Measurements from ENCODE around the gene CACNB3.
A peak's percentile ranks its signal among the peaks of the same experiment; 100 is the strongest.

Gene CACNB3

DNA sequence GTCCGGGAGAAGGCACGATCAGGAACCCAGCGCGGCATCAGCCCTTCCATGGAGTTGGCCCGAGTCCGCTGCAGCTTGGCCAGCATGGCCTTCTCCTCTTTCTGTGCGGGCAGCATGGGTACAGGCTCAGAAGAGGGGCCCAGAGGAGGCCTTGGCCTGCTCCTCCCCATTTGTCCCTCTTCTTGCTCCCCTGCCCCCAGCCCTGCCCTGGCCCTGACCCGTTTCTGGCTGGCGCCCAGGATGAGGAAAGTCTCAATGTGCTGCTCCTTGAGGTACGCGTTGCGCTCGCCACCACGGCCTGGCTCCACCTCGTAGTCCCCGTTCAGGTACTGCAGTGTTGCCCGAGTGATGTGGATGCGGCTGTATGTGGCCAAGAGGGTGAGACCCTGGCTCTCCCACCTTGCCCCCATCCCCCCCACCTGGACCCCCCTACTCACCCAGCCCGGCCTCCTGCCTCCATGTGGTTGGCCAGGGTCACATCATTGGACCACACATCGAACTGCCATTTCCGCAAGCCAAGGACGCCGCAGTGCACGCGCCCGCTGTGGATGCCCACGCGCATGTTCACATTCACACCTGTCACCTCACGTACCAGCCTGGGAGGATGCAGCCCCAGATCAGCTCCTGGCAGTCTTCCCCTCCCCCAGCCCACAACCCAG is 42.2 kb upstream of the CACNB3 start:
- H3K4me3 ChIP-seq (ENCODE audit: low read length) = no peak overlapping the region
- no peak for DNase-seq (ENCODE audit: low read depth)
- TF ChIP-seq, protein P1, sequence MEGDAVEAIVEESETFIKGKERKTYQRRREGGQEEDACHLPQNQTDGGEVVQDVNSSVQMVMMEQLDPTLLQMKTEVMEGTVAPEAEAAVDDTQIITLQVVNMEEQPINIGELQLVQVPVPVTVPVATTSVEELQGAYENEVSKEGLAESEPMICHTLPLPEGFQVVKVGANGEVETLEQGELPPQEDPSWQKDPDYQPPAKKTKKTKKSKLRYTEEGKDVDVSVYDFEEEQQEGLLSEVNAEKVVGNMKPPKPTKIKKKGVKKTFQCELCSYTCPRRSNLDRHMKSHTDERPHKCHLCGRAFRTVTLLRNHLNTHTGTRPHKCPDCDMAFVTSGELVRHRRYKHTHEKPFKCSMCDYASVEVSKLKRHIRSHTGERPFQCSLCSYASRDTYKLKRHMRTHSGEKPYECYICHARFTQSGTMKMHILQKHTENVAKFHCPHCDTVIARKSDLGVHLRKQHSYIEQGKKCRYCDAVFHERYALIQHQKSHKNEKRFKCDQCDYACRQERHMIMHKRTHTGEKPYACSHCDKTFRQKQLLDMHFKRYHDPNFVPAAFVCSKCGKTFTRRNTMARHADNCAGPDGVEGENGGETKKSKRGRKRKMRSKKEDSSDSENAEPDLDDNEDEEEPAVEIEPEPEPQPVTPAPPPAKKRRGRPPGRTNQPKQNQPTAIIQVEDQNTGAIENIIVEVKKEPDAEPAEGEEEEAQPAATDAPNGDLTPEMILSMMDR (conservative IDR thresholded peaks at IDR 0.05; ENCODE audit: low read length) = no peak

DNA sequence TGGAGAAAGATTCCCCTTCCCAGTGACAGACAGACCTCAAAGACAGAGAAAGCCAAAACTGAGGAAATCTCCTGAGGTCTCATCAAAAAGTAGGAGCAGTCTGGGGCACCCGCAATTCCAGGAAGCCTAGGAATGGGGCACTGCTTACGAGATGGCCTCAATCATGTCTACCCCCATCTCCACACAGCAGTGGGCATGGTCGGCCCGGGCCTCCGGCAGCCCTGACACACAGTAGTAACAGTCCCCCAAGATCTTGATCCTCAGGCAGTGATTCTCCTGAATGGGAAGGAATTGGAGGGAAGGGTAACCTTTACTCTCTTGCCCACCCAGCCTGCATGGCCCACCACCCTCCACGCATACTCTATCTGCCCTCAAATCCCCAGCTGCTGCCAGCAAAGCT is 41.3 kb upstream of the CACNB3 start:
- H3K4me3 ChIP-seq (ENCODE audit: low read length) = no peak overlapping the region
- TF ChIP-seq, protein P1 (conservative IDR thresholded peaks at IDR 0.05; ENCODE audit: low read length) = no peak
- DNase-seq (ENCODE audit: low read depth) = no peak

DNA sequence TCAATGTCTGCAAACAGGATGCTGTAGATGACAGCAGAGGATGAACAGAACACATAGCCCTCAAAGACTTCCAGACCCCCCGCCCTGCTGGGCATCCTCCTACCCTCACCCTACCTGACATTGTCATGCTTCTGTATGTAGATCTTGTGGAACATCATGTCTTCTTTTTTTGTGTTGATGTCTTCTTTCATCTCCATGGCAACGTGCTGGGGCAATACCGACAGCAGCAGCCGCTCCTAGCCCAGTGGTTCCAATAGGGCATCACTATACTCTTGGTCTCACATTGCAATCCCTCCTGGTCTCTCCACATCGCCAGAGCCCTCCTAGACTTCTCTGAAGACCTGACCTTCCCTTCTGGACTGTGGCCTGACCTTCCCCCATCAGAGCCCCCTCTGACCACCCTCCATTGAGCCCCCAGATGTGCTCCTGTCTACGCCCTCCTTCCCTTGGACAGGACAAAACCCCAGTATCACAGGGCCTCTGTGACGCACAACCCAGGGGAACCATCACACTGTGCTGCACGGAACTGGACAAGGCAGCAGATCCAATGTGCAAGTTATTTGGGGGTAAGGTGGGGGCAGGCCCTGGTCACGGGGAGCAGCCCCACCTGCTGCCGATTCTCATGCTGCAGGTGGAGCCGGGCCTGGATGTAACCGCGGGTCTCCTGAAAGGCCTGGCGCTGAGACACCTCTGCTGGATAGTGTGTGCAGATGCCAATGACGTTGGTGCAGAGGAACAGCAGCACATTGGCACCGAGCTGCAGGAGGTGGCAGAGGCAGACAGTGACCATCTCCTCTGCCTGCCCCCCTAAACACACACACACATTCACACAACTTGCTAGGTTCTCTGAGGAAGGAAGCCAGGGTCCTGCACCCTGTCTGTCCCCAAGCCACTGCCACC is 40.5 kb upstream of the CACNB3 start:
- TF ChIP-seq, protein P1 (conservative IDR thresholded peaks at IDR 0.05; ENCODE audit: low read length) = no peak
- H3K4me3 ChIP-seq (ENCODE audit: low read length) = no peak overlapping the region
- no peak for DNase-seq (ENCODE audit: low read depth)

DNA sequence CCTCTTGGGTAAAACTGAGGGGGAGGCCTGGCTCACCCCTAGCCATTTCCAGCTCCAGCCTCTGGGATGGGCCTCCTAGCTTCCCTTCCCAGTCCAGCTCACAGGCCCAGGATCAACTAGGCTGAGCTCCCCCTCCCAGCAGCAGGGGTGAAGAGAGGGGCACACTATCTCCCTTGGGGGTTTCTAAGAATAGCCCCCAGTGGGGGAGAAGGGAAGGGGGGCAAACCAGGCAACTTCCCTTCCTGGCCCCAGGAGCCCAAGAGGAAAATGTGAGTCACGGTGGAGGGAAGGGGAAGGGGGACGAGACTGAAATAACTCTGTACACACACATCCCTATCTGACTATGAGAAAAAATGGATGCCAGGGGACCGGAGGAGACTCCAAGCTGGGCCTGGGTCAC is 38.4 kb upstream of the CACNB3 start:
- TF ChIP-seq, protein P1 (conservative IDR thresholded peaks at IDR 0.05; ENCODE audit: low read length) = no peak
- H3K4me3 ChIP-seq (ENCODE audit: low read length) = no peak overlapping the region
- DNase-seq (ENCODE audit: low read depth) = peak; percentile 44

DNA sequence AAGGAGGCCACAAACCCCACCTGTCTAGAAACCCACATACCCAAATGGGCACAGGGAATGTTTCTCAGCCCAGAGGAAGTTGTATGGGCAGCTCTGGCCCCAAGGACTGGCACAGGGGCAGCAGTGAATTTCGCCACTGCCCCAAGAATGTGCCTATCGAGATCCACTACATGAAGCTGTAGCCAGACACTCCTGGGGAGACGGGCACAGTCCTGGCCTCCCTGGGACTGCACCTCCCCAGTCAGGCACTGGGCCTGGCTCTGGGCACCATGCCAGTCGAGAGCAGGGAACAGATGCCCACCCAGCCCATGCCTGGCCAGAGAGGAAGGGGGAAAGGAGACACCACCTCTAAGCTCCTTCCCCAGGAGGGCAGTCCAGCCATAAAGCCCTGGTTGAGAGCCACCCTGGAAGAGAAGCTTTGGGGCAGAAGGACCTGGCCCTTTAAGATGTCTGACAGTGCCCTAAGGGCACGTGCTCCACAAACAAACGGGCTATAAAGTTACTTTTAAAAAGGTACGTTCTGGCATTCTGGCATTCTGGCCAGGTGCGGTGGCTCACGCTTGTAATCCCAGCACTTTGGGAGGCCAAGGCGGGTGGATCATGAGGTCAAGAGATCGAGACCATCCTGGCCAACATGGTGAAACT is 37.8 kb upstream of the CACNB3 start:
- TF ChIP-seq, protein P1 (conservative IDR thresholded peaks at IDR 0.05; ENCODE audit: low read length) = no peak
- H3K4me3 ChIP-seq (ENCODE audit: low read length) = no peak overlapping the region
- no peak for DNase-seq (ENCODE audit: low read depth)

DNA sequence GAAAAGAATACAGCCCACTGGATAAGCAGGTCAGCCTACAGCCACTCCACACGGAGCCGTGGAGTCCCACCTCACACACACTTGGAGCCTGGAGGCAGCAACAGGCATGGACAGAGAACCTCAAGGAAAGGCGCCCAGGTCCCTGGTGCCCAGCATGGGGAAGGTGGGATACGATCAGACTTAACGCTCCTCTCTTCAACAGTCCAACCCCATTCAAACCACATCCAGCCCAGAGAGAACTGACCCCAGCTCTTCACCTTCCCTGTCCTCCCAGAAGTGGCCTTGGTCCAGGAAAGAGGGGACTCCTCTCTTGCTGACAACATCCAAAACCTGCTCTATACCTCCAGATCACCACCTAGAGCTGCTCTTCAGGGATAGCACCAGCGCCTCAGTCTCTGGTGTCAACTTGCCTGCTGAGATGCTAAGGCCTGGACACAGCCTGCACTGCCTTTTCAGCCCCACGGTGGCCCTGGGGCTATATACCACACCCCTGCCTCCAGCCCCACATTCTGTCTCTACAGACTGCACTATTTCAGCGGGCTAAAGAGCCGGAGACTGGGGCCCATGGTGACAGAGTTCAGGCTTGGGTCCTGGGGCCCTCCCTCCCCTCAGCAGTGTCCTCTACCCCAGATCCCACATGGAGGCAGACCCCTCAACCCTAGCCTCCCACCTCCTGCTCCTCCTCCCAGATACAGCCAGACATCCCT is 36.4 kb upstream of the CACNB3 start:
- TF ChIP-seq, protein P1 (conservative IDR thresholded peaks at IDR 0.05; ENCODE audit: low read length) = no peak
- no peak overlapping the region for H3K4me3 ChIP-seq (ENCODE audit: low read length)
- DNase-seq (ENCODE audit: low read depth) = no peak
